GM18861 (cell line): ENCODE data around the gene LVRN.

Experiments used
- ATAC-seq: cut with Tn5 transposase; IDR thresholded peaks from one replicate; pipeline ENCODE4 v1.9.1; 2021; ENCODE audit not compliant: unreplicated experiment

The LVRN gene

GRCh38 chr5:115961381-115962238 is 665 bp upstream of the LVRN start:
- no peak for ATAC-seq

GRCh38 chr5:115962565-115963402 is 509 bp downstream of the LVRN start:
- ATAC-seq, result no peak

- no peak for ATAC-seq
These were observed 1.3 kb downstream of the LVRN start for GRCh38 chr5:115963566-115963965.

- no peak for ATAC-seq
These were observed 6.5 kb downstream of the LVRN start for GRCh38 chr5:115968770-115969169.

GRCh38 chr5:115977096-115977495 is 14.8 kb downstream of the LVRN start:
- peak; percentile 80 for ATAC-seq

- no peak for ATAC-seq
These were observed 15.7 kb downstream of the LVRN start for GRCh38 chr5:115977988-115978387.

- ATAC-seq, result no peak
These were observed 16.5 kb downstream of the LVRN start for GRCh38 chr5:115978779-115979178.

GRCh38 chr5:115979201-115980041 is 17.1 kb downstream of the LVRN start:
- no peak for ATAC-seq

- no peak for ATAC-seq
These were observed 21.2 kb downstream of the LVRN start for GRCh38 chr5:115983519-115983918.

- no peak for ATAC-seq
These were observed 23.8 kb downstream of the LVRN start for GRCh38 chr5:115985802-115986757.

GRCh38 chr5:115988002-115988401 is 25.7 kb downstream of the LVRN start:
- ATAC-seq, result no peak

- no peak for ATAC-seq
These were observed 30.6 kb downstream of the LVRN start for GRCh38 chr5:115992848-115993350.

GRCh38 chr5:115995351-115995750 is 33.1 kb downstream of the LVRN start:
- ATAC-seq, result no peak

GRCh38 chr5:116002116-116002906 is 40.0 kb downstream of the LVRN start:
- no peak for ATAC-seq

GRCh38 chr5:116004248-116004647 is 42.0 kb downstream of the LVRN start:
- no peak for ATAC-seq

- no peak for ATAC-seq
These were observed 47.5 kb downstream of the LVRN start for GRCh38 chr5:116009806-116010205.

- no peak for ATAC-seq
These were observed 48.8 kb downstream of the LVRN start for GRCh38 chr5:116011046-116011445.

- ATAC-seq, result no peak
These were observed 51.0 kb downstream of the LVRN start for GRCh38 chr5:116013207-116013785.

GRCh38 chr5:116013936-116014335 is 51.7 kb downstream of the LVRN start:
- ATAC-seq, result no peak
